ENCODE data around the gene DENND1A.
A peak's percentile ranks its signal among the peaks of the same experiment; 100 is the strongest.
"Not testable (repeated sequence)": the region's sequence is repeated elsewhere in the genome, so short reads cannot be mapped to it uniquely, and the experiment has no call there.

Gene DENND1A

DNA sequence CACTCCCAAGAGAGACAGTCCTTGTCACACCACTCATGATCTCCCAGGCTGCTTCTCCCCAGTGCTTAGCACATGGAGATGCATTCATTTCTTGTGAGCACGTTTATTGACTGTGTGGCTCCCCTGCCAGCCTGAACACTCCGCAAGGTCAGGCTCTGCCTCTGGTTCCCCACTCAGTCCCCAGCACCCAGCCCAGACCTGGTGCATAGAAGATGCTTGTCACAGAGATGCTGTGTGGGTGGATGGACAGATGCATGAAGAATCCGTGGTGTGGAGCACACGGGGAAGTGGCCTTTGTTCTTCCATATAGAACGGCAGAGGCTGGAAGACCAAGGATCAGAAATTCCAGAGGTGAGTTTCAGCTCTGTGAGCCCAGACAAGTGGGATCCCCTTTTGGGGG lies 587.7 kb downstream of the DENND1A start:
- no peak for DNase-seq

DNA sequence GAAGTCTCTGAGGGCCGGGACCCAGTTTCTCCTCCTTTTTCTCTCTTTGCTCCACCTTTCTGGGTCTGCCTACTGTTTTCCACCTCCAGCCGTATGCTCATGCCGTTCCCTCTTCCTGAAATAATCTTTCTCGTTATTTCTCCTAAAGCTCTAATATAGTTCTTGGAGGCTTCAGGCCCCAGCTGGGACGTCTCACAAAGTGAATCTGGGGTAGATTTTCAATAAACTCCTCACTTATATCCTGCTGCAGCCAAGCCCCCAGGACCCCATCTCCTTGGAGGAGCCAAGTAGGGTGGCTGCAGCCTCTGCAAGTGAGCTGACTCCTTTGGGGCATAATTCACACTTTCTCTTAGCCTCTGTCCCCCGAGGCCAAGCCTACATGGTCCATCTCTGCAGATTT lies 588.1 kb downstream of the DENND1A start:
- no peak for DNase-seq

DNA sequence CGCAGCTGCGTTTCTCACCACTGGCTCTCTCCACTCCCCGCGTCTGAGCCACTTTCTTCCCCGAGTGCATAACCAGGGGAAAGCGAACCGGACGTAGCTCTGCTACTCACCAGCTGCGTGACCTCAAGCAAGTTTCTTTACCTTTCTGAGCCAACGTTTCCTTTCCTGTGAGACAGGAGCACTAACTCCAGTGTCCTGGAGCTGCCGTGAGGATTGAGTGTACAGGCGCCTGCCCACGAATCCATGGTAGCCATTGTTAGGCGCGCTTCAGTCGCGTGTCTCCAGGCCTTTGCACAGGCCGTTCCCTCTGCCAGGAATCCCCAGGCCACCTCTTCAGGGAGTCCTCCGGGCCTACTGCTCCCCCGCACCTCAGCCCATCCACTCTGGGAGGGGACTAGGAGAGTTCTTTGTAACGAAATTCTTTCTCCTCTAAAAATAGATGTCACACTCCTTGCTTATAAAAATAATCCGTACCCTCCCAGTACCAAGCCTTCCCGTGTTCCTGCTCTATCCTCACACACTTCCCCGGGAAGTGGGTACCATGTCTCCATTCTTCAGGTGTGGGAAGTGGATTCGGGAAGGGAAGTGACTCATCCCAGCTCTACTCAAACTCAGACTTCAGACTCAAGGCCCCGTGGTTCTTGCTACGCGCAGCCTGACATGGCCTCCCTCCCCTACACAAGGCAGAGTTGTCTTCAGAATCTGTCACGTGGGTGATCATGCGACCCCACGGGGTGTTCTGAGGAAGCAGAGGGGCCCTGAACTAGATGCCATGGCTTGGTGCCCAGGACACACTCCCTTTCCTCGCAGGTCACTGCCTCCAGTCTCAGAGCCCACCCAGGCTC lies 590.0 kb downstream of the DENND1A start:
- DNase-seq, result peak; percentile 35

DNA sequence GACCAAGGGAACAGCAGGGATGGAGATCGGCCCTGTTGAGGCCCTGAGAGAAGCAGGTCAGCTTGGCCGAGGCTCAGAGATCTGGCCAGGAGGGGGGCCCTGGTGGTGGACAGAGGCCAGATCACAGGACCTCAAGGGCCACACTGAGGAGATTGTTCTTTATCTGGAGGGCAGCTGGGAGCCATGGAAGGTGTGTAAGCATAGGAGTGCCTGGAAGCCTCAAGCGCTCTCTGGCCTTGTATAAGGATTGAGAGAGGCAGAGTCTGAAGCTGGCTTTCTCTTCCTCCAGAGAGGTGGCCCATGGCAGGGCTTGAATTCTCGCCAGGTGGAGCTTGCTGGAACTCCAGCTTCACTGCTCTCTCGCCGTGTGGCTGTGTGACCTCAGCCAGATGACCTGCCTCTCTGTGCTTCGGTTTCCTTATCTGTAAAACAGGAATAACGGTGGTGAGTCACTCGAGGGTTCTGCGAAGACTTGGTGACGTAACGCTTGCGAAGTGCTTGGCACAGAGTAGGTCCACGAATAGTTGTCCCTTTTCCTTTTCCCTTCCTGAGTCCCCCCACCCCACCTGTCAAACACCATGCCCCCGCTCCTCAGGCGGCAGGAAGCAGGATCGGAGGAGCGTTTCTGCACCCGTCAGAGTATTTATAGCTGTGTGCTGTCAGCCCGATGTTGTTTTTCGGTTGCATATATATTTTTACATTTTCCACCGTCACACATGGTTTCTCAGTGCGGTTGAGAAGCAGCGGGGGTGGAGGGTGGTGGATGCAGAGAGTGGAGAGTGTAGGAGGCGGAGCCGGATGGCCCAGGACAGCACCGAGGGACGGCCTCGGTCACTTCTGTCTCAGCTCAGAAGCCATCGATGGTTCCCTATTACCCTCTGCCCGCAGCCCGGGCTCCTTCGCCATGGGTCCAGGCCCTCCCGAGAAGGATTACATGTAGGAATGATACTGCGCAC lies 590.9 kb downstream of the DENND1A start:
- DNase-seq, result peak; percentile 42

DNA sequence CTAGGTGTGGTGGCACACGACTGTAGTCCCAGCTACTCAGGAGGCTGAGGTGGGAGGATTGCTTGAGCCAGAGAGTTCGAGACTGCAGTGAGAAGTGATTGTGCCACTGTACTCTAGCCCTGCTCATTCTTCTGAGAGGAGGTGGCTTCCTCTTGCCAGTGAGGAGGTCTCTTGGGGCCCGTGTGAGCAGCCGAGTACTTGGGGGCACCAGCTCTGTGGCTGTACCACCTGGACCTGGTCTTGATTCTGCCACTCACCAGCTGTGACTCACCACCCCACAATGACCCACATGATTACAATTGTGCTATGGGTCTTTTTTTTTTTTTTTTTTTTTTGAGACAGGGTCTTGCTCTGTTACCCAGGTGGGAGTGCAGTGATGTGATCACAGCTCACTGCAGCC lies 592.0 kb downstream of the DENND1A start:
- no peak for DNase-seq

DNA sequence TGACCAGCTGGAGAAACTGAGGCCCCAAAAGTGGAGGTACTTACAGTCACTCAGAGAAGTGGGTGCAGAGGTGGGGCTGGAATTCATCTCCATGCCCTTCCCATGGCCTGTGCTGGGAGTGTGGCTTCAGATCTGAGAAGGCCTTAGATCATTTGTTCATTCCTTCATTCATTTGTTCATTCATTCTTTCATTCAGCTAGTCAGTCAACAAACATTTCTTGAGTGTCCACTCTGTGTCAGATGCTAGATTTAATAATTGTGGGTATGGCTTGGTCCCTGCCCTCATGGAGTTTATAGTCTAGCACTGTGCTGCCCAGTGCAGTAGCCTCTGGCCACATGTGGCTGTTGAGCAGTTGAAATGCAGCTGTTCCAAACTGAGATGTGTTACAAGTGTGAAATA lies 593.0 kb downstream of the DENND1A start:
- no peak for DNase-seq

DNA sequence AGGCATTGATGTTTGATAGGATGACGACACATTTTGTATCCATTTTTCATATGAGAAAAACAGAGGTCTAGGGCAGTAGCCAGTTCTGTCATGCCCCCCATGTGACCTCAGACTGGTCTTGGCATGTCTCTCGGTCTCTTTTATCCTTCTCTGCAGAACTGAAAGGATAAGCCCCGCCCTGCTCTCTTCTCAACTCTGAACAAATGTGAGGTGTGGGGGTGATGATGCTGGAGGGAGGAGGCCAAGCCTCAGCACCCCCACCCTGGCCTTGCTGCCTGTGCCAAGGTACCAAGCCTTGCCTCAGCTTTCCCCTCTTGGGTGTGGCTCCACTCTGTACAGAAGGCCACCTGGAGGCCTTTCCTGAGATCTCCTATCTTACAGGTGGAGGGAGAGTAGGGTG lies 593.5 kb downstream of the DENND1A start:
- no peak for DNase-seq

DNA sequence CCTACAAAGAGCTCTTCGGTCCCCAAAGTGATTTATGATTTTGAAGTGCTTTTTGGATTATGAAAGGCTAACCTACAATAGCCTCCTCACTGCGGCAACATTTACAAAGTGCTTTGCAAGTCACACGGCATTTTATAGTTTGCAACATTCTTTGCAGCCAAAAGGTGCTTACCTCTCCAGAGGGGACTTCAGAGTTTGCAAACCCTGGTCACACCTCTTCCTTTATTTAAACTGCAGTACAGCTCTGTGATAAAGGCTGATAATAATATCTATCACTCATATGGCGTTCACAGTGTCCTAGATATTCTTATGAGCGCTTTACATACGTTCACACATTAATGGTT lies 594.0 kb downstream of the DENND1A start:
- no peak for DNase-seq

DNA sequence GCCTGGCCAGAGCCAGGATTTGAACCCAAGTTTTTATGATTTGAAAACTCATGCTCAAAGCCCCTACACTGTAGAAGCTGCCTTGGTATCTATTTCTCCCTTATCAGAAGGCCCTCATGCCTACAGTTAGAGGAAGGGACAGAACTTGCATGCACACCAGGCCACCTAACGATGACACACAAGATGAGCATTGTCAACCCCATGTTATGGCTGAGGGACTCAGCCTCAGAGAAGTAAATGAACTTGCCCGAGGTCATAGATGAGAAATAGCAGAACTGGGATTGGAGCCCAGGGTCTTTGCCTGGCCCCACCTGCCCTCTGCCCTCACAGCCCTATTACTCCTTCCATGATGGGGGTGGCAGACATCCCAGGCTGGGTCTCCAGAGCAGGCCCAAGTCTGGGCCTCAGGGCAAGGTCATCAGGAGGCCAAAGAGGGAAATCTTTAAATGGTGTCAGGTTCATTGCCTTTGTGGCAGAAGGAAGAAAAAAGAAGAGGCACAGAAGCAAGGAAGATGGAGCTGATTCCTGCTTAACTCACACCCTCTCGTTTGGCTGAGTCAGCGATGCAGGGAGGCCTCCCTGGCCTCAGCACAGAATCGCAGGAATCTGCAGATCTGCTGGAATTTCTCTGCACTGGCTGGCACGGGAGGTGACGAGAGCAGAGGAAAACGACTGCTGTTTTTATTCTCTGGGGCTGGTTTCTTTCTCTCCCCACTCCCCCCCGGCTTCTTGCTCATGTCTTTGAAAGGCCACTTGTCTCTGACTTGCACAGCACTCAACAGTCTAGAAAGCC lies 594.5 kb downstream of the DENND1A start:
- no peak for DNase-seq

DNA sequence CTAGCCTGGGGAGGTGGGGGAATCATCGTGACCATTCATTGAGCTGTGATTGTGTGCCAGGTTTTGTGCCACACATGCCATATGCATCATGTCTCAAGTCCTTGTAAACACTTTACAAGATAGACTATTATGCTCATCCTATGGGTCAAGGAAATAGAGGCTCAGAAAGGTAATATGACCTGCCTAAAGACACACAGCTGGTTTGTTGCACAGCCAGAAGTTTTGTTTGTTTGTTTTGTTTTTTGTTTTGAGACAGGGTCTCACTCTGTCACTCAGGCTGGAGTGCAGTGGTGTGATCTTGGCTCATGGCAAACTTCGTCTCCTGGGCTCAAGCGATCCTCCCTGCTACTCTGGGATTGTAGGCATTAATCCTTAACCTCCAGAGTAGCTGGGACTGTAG lies 595.3 kb downstream of the DENND1A start:
- DNase-seq, result no peak

DNA sequence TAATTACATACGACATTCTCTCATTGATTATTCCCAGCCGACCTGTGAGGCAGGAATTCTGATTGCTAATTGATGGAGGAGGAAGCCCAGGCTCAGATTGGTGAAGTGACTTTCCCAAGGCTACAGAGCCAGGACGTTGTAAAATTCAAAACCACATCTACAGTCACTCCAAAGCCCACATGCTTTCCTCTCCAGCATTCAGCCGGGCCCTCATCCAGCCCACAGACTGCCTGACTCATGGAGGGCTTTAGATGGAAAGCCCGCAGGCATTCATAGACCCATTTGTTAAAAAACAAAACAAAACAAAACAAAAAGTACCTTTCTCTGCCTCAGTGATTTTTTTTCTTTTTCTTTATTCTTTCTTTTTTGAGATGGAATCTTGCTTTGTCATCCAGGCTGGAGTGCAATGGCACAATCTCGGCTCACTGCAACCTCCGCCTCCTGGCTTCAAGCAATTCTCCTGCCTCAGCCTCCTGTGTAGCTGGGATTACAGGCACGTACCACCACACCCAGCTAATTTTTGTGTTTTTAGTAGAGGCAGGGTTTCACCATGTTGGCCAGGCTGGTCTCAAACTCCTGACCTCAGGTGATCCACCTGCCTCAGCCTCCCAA lies 596.8 kb downstream of the DENND1A start:
- DNase-seq, result not testable (repeated sequence)

DNA sequence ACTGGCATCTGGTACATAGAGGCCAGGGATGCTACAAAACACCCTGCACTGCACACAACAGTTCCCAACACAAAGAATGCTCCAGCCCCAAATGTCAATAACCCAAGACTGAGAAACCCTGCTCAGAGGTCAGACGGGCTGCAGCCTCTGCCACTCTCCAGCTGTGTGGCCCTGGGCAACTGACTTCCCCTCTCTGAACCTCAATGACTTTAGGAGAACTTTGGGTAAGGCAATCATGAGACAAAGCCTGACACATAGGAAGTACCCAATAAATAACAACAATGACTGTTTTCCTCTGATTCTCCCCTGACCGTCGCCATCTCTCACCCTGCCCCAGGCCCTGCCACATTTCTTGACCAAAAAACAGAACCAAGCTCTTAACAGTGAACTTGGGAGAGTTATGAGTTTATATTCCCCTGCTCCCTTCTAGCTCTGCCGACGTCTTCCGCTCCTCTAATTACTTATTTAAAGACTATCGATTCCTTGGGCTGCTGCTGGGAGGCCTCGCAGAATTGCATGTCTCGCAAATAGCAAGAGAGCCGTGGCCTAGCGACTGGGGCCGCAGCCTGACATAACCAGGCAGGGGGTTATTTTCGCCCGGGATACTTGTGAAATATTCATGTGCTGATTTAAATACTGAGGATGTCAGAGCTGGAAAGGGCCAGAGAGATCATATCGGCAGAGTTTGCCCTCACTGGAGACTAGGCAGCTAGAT lies 598.4 kb downstream of the DENND1A start:
- DNase-seq, result no peak

Data from CD4-positive, alpha-beta T cell treated with Interleukin-12 subunit alpha and Interleukin-12 subunit beta, for 1 hour (primary cell).